Trophoblast cell (in vitro differentiated cells and primary cell): Measurements from ENCODE around the gene NGB.
"Not testable (repeated sequence)": the region's sequence is repeated elsewhere in the genome, so short reads cannot be mapped to it uniquely, and the experiment has no call there.

ENCODE experiments used
- DNase-seq, 2 donors: peaks; one replicate each; pipeline ENCODE4 v3.0.0-alpha.2; 2016
- H2AFZ ChIP-seq: 2 replicates; pipeline ENCODE4 v1.6.1; 2013; ENCODE audit warnings: low read length, moderate library complexity, mild to moderate bottlenecking; ENCODE audit not compliant: insufficient read depth, poor library complexity
- H2AK5ac ChIP-seq: 2 replicates; pipeline ENCODE4 v1.6.1; 2013; ENCODE audit warnings: mild to moderate bottlenecking, low read length
- H2BK120ac ChIP-seq: 2 replicates; pipeline ENCODE4 v1.6.1; 2013; ENCODE audit warnings: low read length, mild to moderate bottlenecking, moderate library complexity; ENCODE audit not compliant: insufficient read depth, poor library complexity
- H2BK12ac ChIP-seq: 2 replicates; pipeline ENCODE4 v1.6.1; 2013; ENCODE audit warnings: mild to moderate bottlenecking, low read length, moderate library complexity
- H2BK5ac ChIP-seq: 2 replicates; pipeline ENCODE4 v1.6.1; 2013; ENCODE audit warnings: low read length, low read depth, moderate library complexity, mild to moderate bottlenecking; ENCODE audit not compliant: poor library complexity
- H3K14ac ChIP-seq: 2 replicates; pipeline ENCODE4 v1.6.1; 2013; ENCODE audit warnings: mild to moderate bottlenecking, low read length
- H3K18ac ChIP-seq: 2 replicates; pipeline ENCODE4 v1.6.1; 2013; ENCODE audit warnings: mild to moderate bottlenecking, low read length
- H3K23ac ChIP-seq: 2 replicates; pipeline ENCODE4 v1.6.1; 2013; ENCODE audit warnings: low read length
- H3K27ac ChIP-seq: 2 replicates; pipeline ENCODE4 v1.5.1; 2013; ENCODE audit warnings: low read depth, mild to moderate bottlenecking, inconsistent platforms, low read length, moderate library complexity
- H3K27me3 ChIP-seq: 2 replicates; pipeline ENCODE4 v1.6.1; 2013; ENCODE audit warnings: inconsistent platforms, mild to moderate bottlenecking, low read length, moderate library complexity; ENCODE audit not compliant: insufficient read depth
- H3K36me3 ChIP-seq, 2 experiments: 1 replicate in 1 of 2; 2 replicates in 1 of 2; pipeline ENCODE4 v1.6.1; 2013; ENCODE audit warnings: low read length in 2 of 2, mild to moderate bottlenecking in 2 of 2, moderate library complexity in 1 of 2; ENCODE audit not compliant: insufficient read depth in 2 of 2, control insufficient read depth in 1 of 2
- H3K4ac ChIP-seq: 2 replicates; pipeline ENCODE4 v1.6.1; 2013; ENCODE audit warnings: low read depth, mild to moderate bottlenecking, low read length, moderate library complexity
- H3K4me1 ChIP-seq, 2 experiments: 1 replicate in 1 of 2; 2 replicates in 1 of 2; pipeline ENCODE4 v1.6.1; 2013; ENCODE audit warnings: low read length in 2 of 2, mild to moderate bottlenecking in 2 of 2, moderate library complexity in 1 of 2; ENCODE audit not compliant: insufficient read depth in 2 of 2, control insufficient read depth in 1 of 2
- H3K4me2 ChIP-seq: 2 replicates; pipeline ENCODE4 v1.6.1; 2013; ENCODE audit warnings: inconsistent platforms, mild to moderate bottlenecking, low read length, moderate library complexity
- H3K4me3 ChIP-seq: 2 replicates; pipeline ENCODE4 v1.5.1; 2013; ENCODE audit warnings: mild to moderate bottlenecking, low read depth, low read length, inconsistent platforms
- H3K79me1 ChIP-seq: one replicate; pipeline ENCODE4 v1.6.1; 2013; ENCODE audit warnings: low read length
- H3K79me2 ChIP-seq: 2 replicates; pipeline ENCODE4 v1.6.1; 2013; ENCODE audit warnings: low read length, mild to moderate bottlenecking; ENCODE audit not compliant: control insufficient read depth, insufficient read depth, poor library complexity
- H3K9ac ChIP-seq: 2 replicates; pipeline ENCODE4 v1.6.1; 2013; ENCODE audit warnings: mild to moderate bottlenecking, low read length
- H3K9me3 ChIP-seq: 2 replicates; pipeline ENCODE4 v1.6.1; 2013; ENCODE audit warnings: low read depth, mild to moderate bottlenecking, control low read depth, inconsistent platforms, low read length; ENCODE audit not compliant: insufficient read depth
- H4K12ac ChIP-seq: 2 replicates; pipeline ENCODE4 v1.6.1; 2013; ENCODE audit warnings: low read depth, mild to moderate bottlenecking, low read length, moderate library complexity
- H4K8ac ChIP-seq: 2 replicates; pipeline ENCODE4 v1.6.1; 2013; ENCODE audit warnings: low read depth, mild to moderate bottlenecking, low read length, moderate library complexity
- H4K91ac ChIP-seq: one replicate; pipeline ENCODE4 v1.6.1; 2013; ENCODE audit warnings: low read depth, mild to moderate bottlenecking, low read length, moderate library complexity
- WGBS: extraction: QIAGEN DNeasy Blood & Tissue Kit; methylation state at CpG from one replicate; pipeline ENCODE4 v1.1.7; 2013; ENCODE audit warnings: missing lambda C conversion rate; ENCODE audit not compliant: insufficient read length, insufficient coverage; ENCODE audit errors: extremely low coverage; 5-methylcytosine and 5-hydroxymethylcytosine counted together

Gene NGB

GRCh38 chr14:77284466-77284865 is 13.5 kb upstream of the NGB start:
- no peak overlapping the region for H3K4ac ChIP-seq
- H3K4me3 ChIP-seq: no peak overlapping the region
- H2BK120ac ChIP-seq: no peak overlapping the region
- WGBS: no CpG with 5 or more reads among the region's 5 CpGs
- peaks cover 18 to 49% of the 10 kb centered on the region in 2 experiments for H3K36me3 ChIP-seq
- no peak overlapping the region for H4K91ac ChIP-seq
- H3K27ac ChIP-seq: no peak overlapping the region
- H4K12ac ChIP-seq: no peak overlapping the region
- H4K8ac ChIP-seq: no peak overlapping the region
- no peak overlapping the region for H2AFZ ChIP-seq
- H3K14ac ChIP-seq: no peak overlapping the region
- DNase-seq: no peak
- H2AK5ac ChIP-seq: no peak overlapping the region
- H3K79me2 ChIP-seq: no peaks in the 10 kb centered on the region
- H3K27me3 ChIP-seq: no peaks in the 10 kb centered on the region
- no peak overlapping the region for H2BK12ac ChIP-seq
- H3K18ac ChIP-seq: no peak overlapping the region
- H3K4me2 ChIP-seq: no peak overlapping the region
- H3K23ac ChIP-seq: no peak overlapping the region
- no peak overlapping the region for H3K9ac ChIP-seq
- H3K9me3 ChIP-seq: peaks cover 2% of the 10 kb centered on the region
- H3K79me1 ChIP-seq: no peaks in the 10 kb centered on the region
- H2BK5ac ChIP-seq: no peak overlapping the region
- no peaks in the 10 kb centered on the region for H3K4me1 ChIP-seq

- Histone ChIP-seq H2BK5ac (no peak overlapping the region), H2BK120ac (no peak overlapping the region), H3K9me3 (peaks cover 2% of the 10 kb centered on the region), H3K79me2 (no peaks in the 10 kb centered on the region), H4K12ac (no peak overlapping the region), H3K36me3 (peaks cover 18 to 50% of the 10 kb centered on the region in 2 experiments), H3K27me3 (no peaks in the 10 kb centered on the region), H4K8ac (no peak overlapping the region), H3K4ac (no peak overlapping the region), H3K4me1 (no peaks in the 10 kb centered on the region), H4K91ac (no peak overlapping the region), H3K9ac (no peak overlapping the region), H3K14ac (no peak overlapping the region), H3K79me1 (no peaks in the 10 kb centered on the region), H2AFZ (no peak overlapping the region), H2AK5ac (no peak overlapping the region), H3K23ac (no peak overlapping the region), H2BK12ac (no peak overlapping the region), H3K4me2 (no peak overlapping the region), H3K18ac (no peak overlapping the region), H3K4me3 (no peak overlapping the region), H3K27ac (no peak overlapping the region)
- DNase-seq: no peak
- WGBS: no CpG with 5 or more reads among the region's 4 CpGs
These were observed 13.1 kb upstream of the NGB start for GRCh38 chr14:77284066-77284465.

GRCh38 chr14:77281852-77282410 is 10.9 kb upstream of the NGB start:
- no peak overlapping the region for H3K14ac ChIP-seq
- peaks cover 34 to 69% of the 10 kb centered on the region in 2 experiments for H3K36me3 ChIP-seq
- H2BK120ac ChIP-seq: no peak overlapping the region
- H2AK5ac ChIP-seq: no peak overlapping the region
- H2AFZ ChIP-seq: no peak overlapping the region
- WGBS: no CpG with 5 or more reads among the region's 6 CpGs
- no peaks in the 10 kb centered on the region for H3K79me1 ChIP-seq
- no peak overlapping the region for H2BK5ac ChIP-seq
- no peak overlapping the region for H3K4me3 ChIP-seq
- H2BK12ac ChIP-seq: no peak overlapping the region
- no peak overlapping the region for H3K9ac ChIP-seq
- H3K18ac ChIP-seq: no peak overlapping the region
- H4K8ac ChIP-seq: no peak overlapping the region
- no peaks in the 10 kb centered on the region for H3K79me2 ChIP-seq
- no peak overlapping the region for H4K12ac ChIP-seq
- no peaks in the 10 kb centered on the region for H3K4me1 ChIP-seq
- no peak overlapping the region for H3K23ac ChIP-seq
- peaks cover 4% of the 10 kb centered on the region for H3K9me3 ChIP-seq
- H3K27me3 ChIP-seq: no peaks in the 10 kb centered on the region
- no peak overlapping the region for H3K27ac ChIP-seq
- H4K91ac ChIP-seq: no peak overlapping the region
- DNase-seq: no peak
- H3K4me2 ChIP-seq: no peak overlapping the region
- H3K4ac ChIP-seq: no peak overlapping the region

- not testable (repeated sequence) for H3K9me3 ChIP-seq, H3K23ac ChIP-seq, H3K79me1 ChIP-seq, H4K12ac ChIP-seq, H3K4ac ChIP-seq, H3K4me1 ChIP-seq, H3K4me3 ChIP-seq, H2AFZ ChIP-seq, DNase-seq, H3K4me2 ChIP-seq, H3K9ac ChIP-seq, H3K27me3 ChIP-seq, H3K18ac ChIP-seq, H4K8ac ChIP-seq, H2BK120ac ChIP-seq, H3K79me2 ChIP-seq, H4K91ac ChIP-seq, H3K14ac ChIP-seq, H2BK12ac ChIP-seq, H2BK5ac ChIP-seq, H2AK5ac ChIP-seq, H3K27ac ChIP-seq
- H3K36me3 ChIP-seq: peaks cover 37 to 69% of the 10 kb centered on the region in 2 experiments
- WGBS: no CpG with 5 or more reads among the region's 4 CpGs
These were observed 9.9 kb upstream of the NGB start for GRCh38 chr14:77280921-77281320.
